Measurements from ENCODE around the gene MEGF11. TPM values are rescaled to one million over a fixed set of nuclear protein-coding genes. Genes with fewer than 3 reads are reported as not detected.

Gene MEGF11
- total RNA-seq, 1 experiment from 2014 or later = not detected

GRCh38 chr15:66222273-66223198 lies 31.0 kb downstream of the MEGF11 start:
- Histone ChIP-seq H3K9me3 (ENCODE audit: low read length) (no peaks in the 10 kb centered on the region), H3K27me3 (ENCODE audit: low read length) (no peaks in the 10 kb centered on the region), H3K4me3 (ENCODE audit: low read length) (no peak overlapping the region), H3K79me2 (ENCODE audit: low read length) (no peaks in the 10 kb centered on the region), H3K4me2 (ENCODE audit: low read depth, low read length, poor library complexity, severe bottlenecking) (no peak overlapping the region), H4K20me1 (ENCODE audit: insufficient read depth, low read depth, low read length) (no peaks in the 10 kb centered on the region), H3K9me2 (replicated peaks; ENCODE audit: insufficient read depth, low read length) (no peaks in the 10 kb centered on the region), H2AFZ (ENCODE audit: low read length) (no peak overlapping the region), H3K4me1 (ENCODE audit: low read length) (peaks cover 12% of the 10 kb centered on the region), H3K9ac (ENCODE audit: low read length) (no peak overlapping the region), H3K36me3 (ENCODE audit: insufficient read depth, low read length) (no peaks in the 10 kb centered on the region), H3K27ac (ENCODE audit: low read length) (no peak overlapping the region)
- DNase-seq = no peak

GRCh38 chr15:66221126-66221525 lies 32.4 kb downstream of the MEGF11 start:
- peaks cover 12% of the 10 kb centered on the region for H3K4me1 ChIP-seq (ENCODE audit: low read length)
- H3K4me2 ChIP-seq (ENCODE audit: low read depth, low read length, poor library complexity, severe bottlenecking) = no peak overlapping the region
- no peaks in the 10 kb centered on the region for H3K79me2 ChIP-seq (ENCODE audit: low read length)
- no peak overlapping the region for H3K27ac ChIP-seq (ENCODE audit: low read length)
- no peaks in the 10 kb centered on the region for H3K27me3 ChIP-seq (ENCODE audit: low read length)
- DNase-seq = no peak
- no peaks in the 10 kb centered on the region for H3K36me3 ChIP-seq (ENCODE audit: insufficient read depth, low read length)
- no peak overlapping the region for H3K9ac ChIP-seq (ENCODE audit: low read length)
- no peaks in the 10 kb centered on the region for H4K20me1 ChIP-seq (ENCODE audit: insufficient read depth, low read depth, low read length)
- H3K9me2 ChIP-seq (replicated peaks; ENCODE audit: insufficient read depth, low read length) = no peaks in the 10 kb centered on the region
- H2AFZ ChIP-seq (ENCODE audit: low read length) = no peak overlapping the region
- no peak overlapping the region for H3K4me3 ChIP-seq (ENCODE audit: low read length)
- no peaks in the 10 kb centered on the region for H3K9me3 ChIP-seq (ENCODE audit: low read length)

- Histone ChIP-seq H3K27ac (ENCODE audit: low read length) (no peak overlapping the region), H3K27me3 (ENCODE audit: low read length) (no peaks in the 10 kb centered on the region), H3K4me1 (ENCODE audit: low read length) (peaks cover 12% of the 10 kb centered on the region), H4K20me1 (ENCODE audit: insufficient read depth, low read depth, low read length) (no peaks in the 10 kb centered on the region), H3K36me3 (ENCODE audit: insufficient read depth, low read length) (no peaks in the 10 kb centered on the region), H3K4me3 (ENCODE audit: low read length) (no peak overlapping the region), H3K9ac (ENCODE audit: low read length) (no peak overlapping the region), H3K9me3 (ENCODE audit: low read length) (no peaks in the 10 kb centered on the region), H2AFZ (ENCODE audit: low read length) (no peak overlapping the region), H3K9me2 (replicated peaks; ENCODE audit: insufficient read depth, low read length) (no peaks in the 10 kb centered on the region), H3K4me2 (ENCODE audit: low read depth, low read length, poor library complexity, severe bottlenecking) (no peak overlapping the region), H3K79me2 (ENCODE audit: low read length) (no peaks in the 10 kb centered on the region)
- DNase-seq = peak; percentile 45
These were observed 32.9 kb downstream of the MEGF11 start for GRCh38 chr15:66220601-66221000.

- Histone ChIP-seq H3K4me2 (ENCODE audit: low read depth, low read length, poor library complexity, severe bottlenecking) (no peak overlapping the region), H3K79me2 (ENCODE audit: low read length) (no peaks in the 10 kb centered on the region), H3K4me3 (ENCODE audit: low read length) (no peak overlapping the region), H3K9me2 (replicated peaks; ENCODE audit: insufficient read depth, low read length) (no peaks in the 10 kb centered on the region), H3K36me3 (ENCODE audit: insufficient read depth, low read length) (no peaks in the 10 kb centered on the region), H3K4me1 (ENCODE audit: low read length) (peaks cover 12% of the 10 kb centered on the region), H3K27me3 (ENCODE audit: low read length) (no peaks in the 10 kb centered on the region), H2AFZ (ENCODE audit: low read length) (no peak overlapping the region), H4K20me1 (ENCODE audit: insufficient read depth, low read depth, low read length) (no peaks in the 10 kb centered on the region), H3K9ac (ENCODE audit: low read length) (no peak overlapping the region), H3K9me3 (ENCODE audit: low read length) (no peaks in the 10 kb centered on the region), H3K27ac (ENCODE audit: low read length) (no peak overlapping the region)
- DNase-seq = no peak
These were observed 34.2 kb downstream of the MEGF11 start for GRCh38 chr15:66219339-66219738.

- H3K27ac ChIP-seq (ENCODE audit: low read length) = no peak overlapping the region
These were observed 36.7 kb downstream of the MEGF11 start for GRCh38 chr15:66216806-66217205.

GRCh38 chr15:66215811-66216210 lies 37.7 kb downstream of the MEGF11 start:
- Histone ChIP-seq H3K27me3 (ENCODE audit: low read length) (no peaks in the 10 kb centered on the region), H3K4me2 (ENCODE audit: low read depth, low read length, poor library complexity, severe bottlenecking) (no peak overlapping the region), H3K79me2 (ENCODE audit: low read length) (no peaks in the 10 kb centered on the region), H3K9ac (ENCODE audit: low read length) (no peak overlapping the region), H3K4me3 (ENCODE audit: low read length) (no peak overlapping the region), H3K36me3 (ENCODE audit: insufficient read depth, low read length) (no peaks in the 10 kb centered on the region), H3K4me1 (ENCODE audit: low read length) (0 out of 2 replicates have a peak, but pooled peaks cover 6% of the 10 kb centered on the region), H2AFZ (ENCODE audit: low read length) (no peak overlapping the region), H3K9me2 (replicated peaks; ENCODE audit: insufficient read depth, low read length) (no peaks in the 10 kb centered on the region), H3K9me3 (ENCODE audit: low read length) (no peaks in the 10 kb centered on the region), H4K20me1 (ENCODE audit: insufficient read depth, low read depth, low read length) (no peaks in the 10 kb centered on the region), H3K27ac (ENCODE audit: low read length) (no peak overlapping the region)
- DNase-seq = no peak

More at GRCh38 chr15:66216806-66217205, 36.7 kb downstream of the MEGF11 start:
- Histone ChIP-seq H3K9me2 (replicated peaks; ENCODE audit: insufficient read depth, low read length) (no peaks in the 10 kb centered on the region), H3K4me3 (ENCODE audit: low read length) (no peak overlapping the region), H2AFZ (ENCODE audit: low read length) (no peak overlapping the region), H3K9me3 (ENCODE audit: low read length) (no peaks in the 10 kb centered on the region), H3K36me3 (ENCODE audit: insufficient read depth, low read length) (no peaks in the 10 kb centered on the region), H3K9ac (ENCODE audit: low read length) (no peak overlapping the region), H3K27me3 (ENCODE audit: low read length) (no peaks in the 10 kb centered on the region), H3K4me2 (ENCODE audit: low read depth, low read length, poor library complexity, severe bottlenecking) (no peak overlapping the region), H4K20me1 (ENCODE audit: insufficient read depth, low read depth, low read length) (no peaks in the 10 kb centered on the region), H3K79me2 (ENCODE audit: low read length) (no peaks in the 10 kb centered on the region), H3K4me1 (ENCODE audit: low read length) (0 out of 2 replicates have a peak, but pooled peaks cover 4% of the 10 kb centered on the region)
- no peak for DNase-seq

- DNase-seq = no peak
- H4K20me1 ChIP-seq (ENCODE audit: insufficient read depth, low read depth, low read length) = no peaks in the 10 kb centered on the region
- no peaks in the 10 kb centered on the region for H3K79me2 ChIP-seq (ENCODE audit: low read length)
- 0 out of 2 replicates have a peak, but pooled peaks cover 3% of the 10 kb centered on the region for H3K4me1 ChIP-seq (ENCODE audit: low read length)
- H3K4me2 ChIP-seq (ENCODE audit: low read depth, low read length, poor library complexity, severe bottlenecking) = no peak overlapping the region
- H3K27ac ChIP-seq (ENCODE audit: low read length) = no peak overlapping the region
- no peaks in the 10 kb centered on the region for H3K27me3 ChIP-seq (ENCODE audit: low read length)
- H3K4me3 ChIP-seq (ENCODE audit: low read length) = no peak overlapping the region
- no peak overlapping the region for H3K9ac ChIP-seq (ENCODE audit: low read length)
- no peak overlapping the region for H2AFZ ChIP-seq (ENCODE audit: low read length)
- no peaks in the 10 kb centered on the region for H3K9me3 ChIP-seq (ENCODE audit: low read length)
- H3K36me3 ChIP-seq (ENCODE audit: insufficient read depth, low read length) = no peaks in the 10 kb centered on the region
- H3K9me2 ChIP-seq (replicated peaks; ENCODE audit: insufficient read depth, low read length) = no peaks in the 10 kb centered on the region
These were observed 39.3 kb downstream of the MEGF11 start for GRCh38 chr15:66214246-66214645.

- no peak for DNase-seq
- no peak overlapping the region for H2AFZ ChIP-seq (ENCODE audit: low read length)
- no peak overlapping the region for H3K4me2 ChIP-seq (ENCODE audit: low read depth, low read length, poor library complexity, severe bottlenecking)
- H3K36me3 ChIP-seq (ENCODE audit: insufficient read depth, low read length) = no peaks in the 10 kb centered on the region
- no peaks in the 10 kb centered on the region for H4K20me1 ChIP-seq (ENCODE audit: insufficient read depth, low read depth, low read length)
- no peak overlapping the region for H3K4me3 ChIP-seq (ENCODE audit: low read length)
- H3K27ac ChIP-seq (ENCODE audit: low read length) = no peak overlapping the region
- no peak overlapping the region for H3K9ac ChIP-seq (ENCODE audit: low read length)
- no peaks in the 10 kb centered on the region for H3K79me2 ChIP-seq (ENCODE audit: low read length)
- H3K4me1 ChIP-seq (ENCODE audit: low read length) = 0 out of 2 replicates have a peak, but pooled peaks cover 3% of the 10 kb centered on the region
- H3K9me3 ChIP-seq (ENCODE audit: low read length) = no peaks in the 10 kb centered on the region
- H3K9me2 ChIP-seq (replicated peaks; ENCODE audit: insufficient read depth, low read length) = no peaks in the 10 kb centered on the region
- no peaks in the 10 kb centered on the region for H3K27me3 ChIP-seq (ENCODE audit: low read length)
These were observed 41.0 kb downstream of the MEGF11 start for GRCh38 chr15:66212563-66212921.

Data from Karpas-422 (cell line).